GM12892 (cell line): Measurements from ENCODE around the gene HSF2BP.

Experiments used
- POLR2A ChIP-seq: IDR thresholded peaks from 2 replicates; pipeline ENCODE4 v1.6.1; 2011; ENCODE audit warnings: low read depth, low read length, control low read depth
- POLR2AphosphoS5 ChIP-seq: IDR thresholded peaks from 2 replicates; pipeline ENCODE4 v1.6.1; 2011; ENCODE audit warnings: low read depth, low read length, control low read depth

- TF ChIP-seq POLR2A (no peak), POLR2AphosphoS5 (no peak)
Observed at GRCh38 chr21:43703035-43703880, 44.0 kb upstream of the HSF2BP start.
